ENCODE results near the gene FRY.

Gene FRY

DNA sequence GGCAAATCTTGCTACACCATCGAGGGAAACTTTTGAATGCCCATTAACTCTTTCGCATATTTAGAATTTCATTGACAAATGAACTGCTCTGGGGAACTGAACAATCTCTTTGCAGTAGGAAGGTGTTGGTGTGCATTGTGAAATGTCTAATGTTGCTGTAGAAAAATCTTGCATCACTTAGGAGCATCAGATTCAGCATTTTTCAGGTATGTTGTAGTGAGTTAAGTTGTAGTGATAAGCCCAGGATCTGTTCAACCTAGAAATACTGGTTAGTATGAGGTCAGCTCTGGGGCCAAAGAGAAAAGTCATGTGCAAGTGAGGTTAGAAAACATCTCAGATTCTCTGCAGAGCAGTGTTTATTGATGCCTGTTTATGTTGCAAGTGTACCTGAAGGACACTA, 4.1 kb downstream of the FRY start:
- TF ChIP-seq, protein P1, sequence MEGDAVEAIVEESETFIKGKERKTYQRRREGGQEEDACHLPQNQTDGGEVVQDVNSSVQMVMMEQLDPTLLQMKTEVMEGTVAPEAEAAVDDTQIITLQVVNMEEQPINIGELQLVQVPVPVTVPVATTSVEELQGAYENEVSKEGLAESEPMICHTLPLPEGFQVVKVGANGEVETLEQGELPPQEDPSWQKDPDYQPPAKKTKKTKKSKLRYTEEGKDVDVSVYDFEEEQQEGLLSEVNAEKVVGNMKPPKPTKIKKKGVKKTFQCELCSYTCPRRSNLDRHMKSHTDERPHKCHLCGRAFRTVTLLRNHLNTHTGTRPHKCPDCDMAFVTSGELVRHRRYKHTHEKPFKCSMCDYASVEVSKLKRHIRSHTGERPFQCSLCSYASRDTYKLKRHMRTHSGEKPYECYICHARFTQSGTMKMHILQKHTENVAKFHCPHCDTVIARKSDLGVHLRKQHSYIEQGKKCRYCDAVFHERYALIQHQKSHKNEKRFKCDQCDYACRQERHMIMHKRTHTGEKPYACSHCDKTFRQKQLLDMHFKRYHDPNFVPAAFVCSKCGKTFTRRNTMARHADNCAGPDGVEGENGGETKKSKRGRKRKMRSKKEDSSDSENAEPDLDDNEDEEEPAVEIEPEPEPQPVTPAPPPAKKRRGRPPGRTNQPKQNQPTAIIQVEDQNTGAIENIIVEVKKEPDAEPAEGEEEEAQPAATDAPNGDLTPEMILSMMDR (conservative IDR thresholded peaks at IDR 0.05; ENCODE audit: low read length) = no peak
- no peak for DNase-seq (ENCODE audit: low read depth)
- no peak overlapping the region for H3K4me3 ChIP-seq (ENCODE audit: low read length)

DNA sequence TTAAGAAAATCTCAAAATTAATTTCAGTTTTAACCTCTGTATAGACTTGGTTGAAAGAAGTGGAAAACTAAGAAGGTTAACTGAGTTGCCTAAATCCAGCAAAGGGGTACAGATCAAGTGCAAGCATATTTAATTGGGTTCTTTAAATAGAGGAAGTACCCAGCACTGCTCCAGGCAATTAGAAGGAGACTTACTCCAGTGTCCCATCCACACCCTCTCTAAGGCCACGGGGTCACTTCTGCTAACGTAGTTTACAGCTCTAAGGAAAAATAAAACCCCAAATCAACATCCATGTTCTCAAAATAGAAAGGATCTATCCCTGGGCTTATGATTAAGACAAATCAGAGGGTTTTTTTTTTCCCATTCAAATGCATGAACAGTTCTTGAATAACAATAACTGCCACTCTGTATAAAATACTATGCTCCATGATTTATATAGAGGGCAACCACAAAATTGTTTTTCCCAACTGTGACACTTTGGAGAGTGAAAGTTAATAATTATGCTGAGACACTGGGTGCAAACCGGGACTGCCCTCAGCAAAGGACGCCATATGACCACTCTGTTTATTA, 4.6 kb downstream of the FRY start:
- H3K4me3 ChIP-seq (ENCODE audit: low read length) = no peak overlapping the region
- TF ChIP-seq, protein P1 (conservative IDR thresholded peaks at IDR 0.05; ENCODE audit: low read length) = no peak

DNA sequence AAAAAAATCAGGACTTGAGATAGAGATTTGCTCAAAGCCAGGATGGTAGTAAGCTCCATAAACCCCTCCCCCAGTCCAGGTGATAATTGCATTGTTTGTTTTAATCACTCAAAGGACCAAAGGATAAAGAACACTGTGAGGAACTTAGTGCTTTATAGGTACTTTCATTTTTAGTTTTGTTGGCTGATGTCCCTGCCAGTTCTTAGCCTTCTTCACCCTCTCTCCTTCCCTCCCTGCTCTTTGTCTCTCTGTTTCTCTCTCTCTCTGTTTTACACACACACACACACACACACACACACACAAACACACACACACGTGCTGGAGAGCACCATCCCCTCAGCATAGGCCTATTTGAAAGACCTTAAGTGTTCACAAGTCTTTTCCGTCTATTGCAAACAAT, 5.2 kb downstream of the FRY start:
- no peak overlapping the region for H3K4me3 ChIP-seq (ENCODE audit: low read length)
- DNase-seq (ENCODE audit: low read depth) = no peak
- TF ChIP-seq, protein P1 (conservative IDR thresholded peaks at IDR 0.05; ENCODE audit: low read length) = no peak

More for the DNA sequence above, 4.6 kb downstream of the FRY start:
- no peak for DNase-seq (ENCODE audit: low read depth)

DNA sequence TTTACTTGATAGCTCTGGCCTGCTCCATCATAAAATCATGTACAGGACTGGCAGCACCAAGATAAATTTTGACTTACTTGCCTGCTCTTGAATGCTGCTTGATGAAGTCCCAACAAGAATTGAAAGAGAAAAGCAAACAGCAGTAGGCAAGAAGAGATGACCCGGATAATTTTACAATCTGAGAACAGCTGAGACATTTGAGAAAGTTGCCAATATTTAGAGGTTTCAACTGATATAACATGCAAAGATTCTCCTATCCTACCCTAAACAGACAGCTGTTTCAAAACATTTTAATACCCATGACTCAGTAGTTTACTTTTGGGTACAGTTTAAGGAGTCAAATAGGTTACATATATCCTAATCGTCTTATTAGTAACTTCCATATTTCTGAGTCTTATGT, 5.9 kb downstream of the FRY start:
- TF ChIP-seq, protein P1 (conservative IDR thresholded peaks at IDR 0.05; ENCODE audit: low read length) = no peak
- H3K4me3 ChIP-seq (ENCODE audit: low read length) = no peak overlapping the region
- DNase-seq (ENCODE audit: low read depth) = no peak

DNA sequence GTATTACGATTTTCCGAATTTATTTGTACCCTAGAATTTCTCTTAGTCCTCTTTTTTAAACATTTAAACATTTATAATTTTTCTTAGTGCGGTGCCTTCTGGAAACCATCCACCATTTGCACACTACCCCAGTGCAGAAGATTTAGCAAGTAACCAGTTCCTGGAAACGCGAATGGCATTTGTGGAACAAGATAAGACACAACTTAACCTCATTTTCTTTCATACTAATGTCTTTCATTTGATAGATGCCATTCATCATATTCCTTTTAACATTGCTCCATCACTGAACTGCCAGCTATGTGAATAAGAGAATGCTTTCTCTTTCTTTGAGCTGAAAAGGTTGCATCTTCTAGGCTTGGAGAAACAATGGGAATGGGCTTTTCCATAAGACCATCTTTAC, 6.8 kb downstream of the FRY start:
- TF ChIP-seq, protein P1 (conservative IDR thresholded peaks at IDR 0.05; ENCODE audit: low read length) = no peak

DNA sequence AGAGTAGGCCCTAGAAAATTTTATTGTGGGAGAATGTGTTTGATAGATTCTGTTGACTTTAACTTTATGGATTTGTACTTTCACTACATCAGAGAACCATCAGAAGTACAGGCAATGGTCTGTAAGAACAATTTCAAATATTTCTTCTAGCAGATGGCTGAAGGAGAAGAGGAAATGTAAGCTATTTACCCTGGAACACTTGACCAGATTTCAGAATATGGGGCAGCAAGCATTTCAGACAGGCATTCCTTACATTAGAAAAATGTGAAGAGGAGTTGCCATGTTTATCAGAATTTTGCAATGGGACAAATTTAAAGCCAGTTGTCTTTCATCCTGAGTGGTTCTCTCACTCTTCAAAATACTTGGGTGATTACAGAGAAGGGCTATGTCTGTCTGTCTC, 7.5 kb downstream of the FRY start:
- DNase-seq (ENCODE audit: low read depth) = peak; percentile 68
- TF ChIP-seq, protein P1 (conservative IDR thresholded peaks at IDR 0.05; ENCODE audit: low read length) = no peak
- no peak overlapping the region for H3K4me3 ChIP-seq (ENCODE audit: low read length)

More for the DNA sequence above, 6.8 kb downstream of the FRY start:
- no peak overlapping the region for H3K4me3 ChIP-seq (ENCODE audit: low read length)
- no peak for DNase-seq (ENCODE audit: low read depth)

DNA sequence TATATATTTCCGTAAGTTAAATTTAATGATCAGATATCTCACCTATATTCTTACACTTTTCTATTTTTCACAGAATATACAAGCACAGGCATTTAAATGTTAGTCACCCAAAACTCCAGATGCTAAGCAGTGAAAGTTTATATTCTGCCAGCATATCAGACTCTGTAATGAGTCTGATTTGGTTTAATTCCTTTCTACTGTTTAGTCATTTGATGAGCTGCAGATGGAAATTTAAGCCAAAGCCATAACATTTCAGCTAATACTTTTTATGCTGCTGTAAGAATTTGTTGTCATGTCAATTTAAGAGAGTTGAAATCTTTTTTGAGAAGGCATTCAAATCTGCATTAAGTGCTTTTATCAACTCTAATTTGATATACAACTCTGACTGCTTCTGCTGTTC, 8.0 kb downstream of the FRY start:
- TF ChIP-seq, protein P1 (conservative IDR thresholded peaks at IDR 0.05; ENCODE audit: low read length) = no peak
- DNase-seq (ENCODE audit: low read depth) = peak; percentile 40
- H3K4me3 ChIP-seq (ENCODE audit: low read length) = no peak overlapping the region
